ENCODE results near the gene RIN2. TPM values are rescaled to one million over a fixed set of nuclear protein-coding genes. Genes with fewer than 3 reads are reported as not detected.

Gene RIN2
- total RNA-seq, 1 donor from 2014 or later: 0.75 TPM

DNA sequence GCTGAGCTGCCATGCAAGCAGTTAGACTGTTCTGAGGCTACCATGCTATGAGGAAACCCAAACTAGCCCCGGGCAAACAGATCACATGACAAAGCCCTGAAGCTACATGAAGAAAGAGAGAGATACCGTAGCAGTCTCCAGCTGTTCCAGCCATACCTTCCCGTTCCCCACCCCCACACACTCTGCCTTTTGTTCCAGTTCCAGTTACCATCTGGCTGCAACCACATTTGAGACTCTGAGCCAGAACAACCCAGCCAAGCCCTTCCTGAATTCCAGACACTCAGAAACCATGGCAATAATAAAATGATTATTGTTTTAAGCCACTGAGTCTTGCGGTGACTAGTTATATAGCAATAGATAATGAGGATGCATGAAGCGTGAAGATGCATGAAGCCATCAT lies 28.3 kb downstream of the RIN2 start:
- DNase-seq (no peak), ATAC-seq (ENCODE audit: low read depth) (no peak)
- H3K4me3 Mint-ChIP-seq: no peak overlapping the region
- intact Hi-C loops (cut with micrococcal nuclease): no loop called here
- POLR2A ChIA-PET: no interaction called here
- H3K36me3 Mint-ChIP-seq (ENCODE audit: low read depth): no peaks in the 10 kb centered on the region
- H3K27ac Mint-ChIP-seq: no peak overlapping the region
- H3K9me3 Mint-ChIP-seq: peaks cover 2% of the 10 kb centered on the region
- TF ChIP-seq, protein P1, sequence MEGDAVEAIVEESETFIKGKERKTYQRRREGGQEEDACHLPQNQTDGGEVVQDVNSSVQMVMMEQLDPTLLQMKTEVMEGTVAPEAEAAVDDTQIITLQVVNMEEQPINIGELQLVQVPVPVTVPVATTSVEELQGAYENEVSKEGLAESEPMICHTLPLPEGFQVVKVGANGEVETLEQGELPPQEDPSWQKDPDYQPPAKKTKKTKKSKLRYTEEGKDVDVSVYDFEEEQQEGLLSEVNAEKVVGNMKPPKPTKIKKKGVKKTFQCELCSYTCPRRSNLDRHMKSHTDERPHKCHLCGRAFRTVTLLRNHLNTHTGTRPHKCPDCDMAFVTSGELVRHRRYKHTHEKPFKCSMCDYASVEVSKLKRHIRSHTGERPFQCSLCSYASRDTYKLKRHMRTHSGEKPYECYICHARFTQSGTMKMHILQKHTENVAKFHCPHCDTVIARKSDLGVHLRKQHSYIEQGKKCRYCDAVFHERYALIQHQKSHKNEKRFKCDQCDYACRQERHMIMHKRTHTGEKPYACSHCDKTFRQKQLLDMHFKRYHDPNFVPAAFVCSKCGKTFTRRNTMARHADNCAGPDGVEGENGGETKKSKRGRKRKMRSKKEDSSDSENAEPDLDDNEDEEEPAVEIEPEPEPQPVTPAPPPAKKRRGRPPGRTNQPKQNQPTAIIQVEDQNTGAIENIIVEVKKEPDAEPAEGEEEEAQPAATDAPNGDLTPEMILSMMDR (IDR thresholded peaks at IDR 0.05): no peak
- no peaks in the 10 kb centered on the region for H3K27me3 Mint-ChIP-seq
- CTCF ChIA-PET: interaction anchor here (0.8 to 5.6 kb wide), 11 partner anchors 11 to 210 kb away, joined by 3 to 43 read pairs (median 3); no protein-coding TSS in a partner anchor
- H3K4me1 Mint-ChIP-seq: peaks cover 10% of the 10 kb centered on the region

DNA sequence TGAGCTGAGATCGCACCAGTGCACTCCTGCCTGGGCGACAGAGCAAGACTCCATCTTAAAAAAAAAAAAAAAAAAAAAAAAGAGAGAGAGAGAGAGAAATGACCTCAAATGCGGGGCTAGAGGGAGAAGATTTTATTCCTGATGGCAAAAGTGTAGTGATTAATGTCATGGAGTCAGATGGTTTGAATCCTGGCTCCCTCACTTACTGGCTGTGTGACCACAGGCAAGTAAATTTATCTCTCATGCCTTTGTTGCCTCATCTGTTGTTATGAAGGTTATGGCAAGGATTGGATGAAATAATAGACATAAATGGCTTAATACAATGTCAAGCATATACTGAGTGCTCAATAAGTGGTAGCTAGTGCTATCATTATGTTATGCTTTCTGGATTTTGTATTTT lies 29.3 kb downstream of the RIN2 start:
- DNase-seq: no peak
- CTCF ChIA-PET: interaction anchor here (1.2 to 5.6 kb wide), 3 partner anchors 13 to 207 kb away, joined by 3 to 43 read pairs (median 36); no protein-coding TSS in a partner anchor
- Mint-ChIP-seq H3K36me3 (ENCODE audit: low read depth) (no peaks in the 10 kb centered on the region), H3K27me3 (no peaks in the 10 kb centered on the region), H3K4me1 (peaks cover 10% of the 10 kb centered on the region), H3K27ac (no peak overlapping the region), H3K9me3 (peaks cover 2% of the 10 kb centered on the region), H3K4me3 (no peak overlapping the region)
- no peak for ATAC-seq (ENCODE audit: low read depth)
- POLR2A ChIA-PET: no interaction called here
- TF ChIP-seq, protein P1 (IDR thresholded peaks at IDR 0.05): no peak
- intact Hi-C loops (cut with micrococcal nuclease): no loop called here

DNA sequence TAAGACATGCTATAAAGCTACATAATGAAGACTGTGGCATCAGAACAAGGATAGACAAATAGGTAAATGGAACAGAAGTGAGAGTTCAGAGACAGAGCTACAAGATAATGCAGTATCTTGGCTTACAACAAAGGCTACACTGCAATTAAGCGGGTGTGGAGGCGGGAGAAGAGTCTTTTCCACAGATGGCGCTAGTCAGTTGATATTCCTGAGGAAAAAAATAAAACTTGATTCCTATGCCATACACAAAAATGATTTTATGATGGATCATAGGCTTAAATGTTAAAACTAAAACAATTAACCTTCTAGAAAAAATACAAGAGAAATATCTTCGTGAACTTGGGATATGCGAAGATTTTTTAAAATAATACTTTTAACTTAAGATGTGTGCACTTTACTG lies 31.0 kb downstream of the RIN2 start:
- Mint-ChIP-seq H3K36me3 (ENCODE audit: low read depth) (no peaks in the 10 kb centered on the region), H3K4me3 (no peak overlapping the region), H3K27ac (no peak overlapping the region), H3K27me3 (no peaks in the 10 kb centered on the region), H3K9me3 (peaks cover 2% of the 10 kb centered on the region), H3K4me1 (peaks cover 10% of the 10 kb centered on the region)
- intact Hi-C loops (cut with micrococcal nuclease): no loop called here
- DNase-seq: no peak
- ChIA-PET CTCF (interaction anchor here (1.1 kb wide), 1 partner anchor 39 kb away, joined by 5 read pairs; no protein-coding TSS in a partner anchor), POLR2A (no interaction called here)
- TF ChIP-seq, protein P1 (IDR thresholded peaks at IDR 0.05): no peak
- no peak for ATAC-seq (ENCODE audit: low read depth)

DNA sequence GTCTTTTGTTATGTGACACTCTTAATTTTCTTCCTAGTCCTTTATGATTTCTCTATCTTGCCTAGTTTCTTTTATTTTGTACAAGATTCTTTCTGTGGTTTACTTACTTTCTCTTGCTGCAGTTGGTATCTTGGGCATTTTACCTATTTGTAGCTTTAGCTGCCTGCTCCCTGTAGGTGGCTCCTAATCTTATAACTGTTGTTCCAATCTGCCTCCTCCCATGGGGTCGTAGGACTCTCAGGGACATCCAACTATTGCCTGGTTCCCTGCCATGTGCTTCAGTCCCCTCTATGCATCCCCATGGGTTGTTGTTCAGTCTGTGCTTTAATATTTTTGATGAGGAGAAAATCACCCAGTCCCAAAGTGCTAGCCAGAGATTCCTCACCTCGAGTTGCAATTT lies 31.4 kb downstream of the RIN2 start:
- ChIA-PET CTCF (interaction anchor here (1.1 kb wide), 1 partner anchor 38 kb away, joined by 5 read pairs; no protein-coding TSS in a partner anchor), POLR2A (no interaction called here)
- H3K9me3 Mint-ChIP-seq: peaks cover 2% of the 10 kb centered on the region
- peaks cover 10% of the 10 kb centered on the region for H3K4me1 Mint-ChIP-seq
- intact Hi-C loops (cut with micrococcal nuclease): no loop called here
- no peak overlapping the region for H3K4me3 Mint-ChIP-seq
- H3K36me3 Mint-ChIP-seq (ENCODE audit: low read depth): no peaks in the 10 kb centered on the region
- TF ChIP-seq, protein P1 (IDR thresholded peaks at IDR 0.05): no peak
- DNase-seq (no peak), ATAC-seq (ENCODE audit: low read depth) (no peak)
- no peak overlapping the region for H3K27ac Mint-ChIP-seq
- H3K27me3 Mint-ChIP-seq: no peaks in the 10 kb centered on the region

DNA sequence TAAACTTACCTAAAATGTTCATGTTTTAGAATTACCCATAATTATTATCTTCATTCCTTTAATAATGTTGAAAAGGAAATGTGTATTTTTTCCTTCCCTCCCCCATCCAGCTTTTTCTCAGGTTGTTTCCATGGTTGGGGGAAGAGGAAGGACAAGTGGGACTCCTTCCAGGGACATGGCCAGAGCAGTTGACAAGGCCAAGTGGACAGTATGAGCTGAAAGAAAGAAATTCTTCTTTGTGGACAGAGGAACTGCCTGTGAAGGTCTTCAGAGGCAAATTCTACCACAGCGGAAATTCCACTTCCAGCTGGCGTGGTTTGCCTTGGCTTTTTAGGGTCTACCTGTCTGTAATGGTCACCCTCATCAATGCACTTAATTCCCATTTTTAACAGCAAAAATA lies 33.8 kb downstream of the RIN2 start:
- ATAC-seq (ENCODE audit: low read depth) (no peak), DNase-seq (no peak)
- ChIA-PET POLR2A (no interaction called here), CTCF (no interaction called here)
- H3K27ac Mint-ChIP-seq: no peak overlapping the region
- intact Hi-C loops (cut with micrococcal nuclease): no loop called here
- no peak overlapping the region for H3K4me3 Mint-ChIP-seq
- H3K36me3 Mint-ChIP-seq (ENCODE audit: low read depth): no peaks in the 10 kb centered on the region
- H3K27me3 Mint-ChIP-seq: peaks cover 2% of the 10 kb centered on the region
- TF ChIP-seq, protein P1 (IDR thresholded peaks at IDR 0.05): no peak
- no peaks in the 10 kb centered on the region for H3K4me1 Mint-ChIP-seq
- peaks cover 2% of the 10 kb centered on the region for H3K9me3 Mint-ChIP-seq

Measured in activated B cell treated with CpG ODN at 0.5 μM for 24 hours (primary cell).